Measurements from ENCODE around the gene LCE1F. TPM values are rescaled to one million over a fixed set of nuclear protein-coding genes. Genes with fewer than 3 reads are reported as not detected.

The LCE1F gene
- total and polyA plus RNA-seq, 2 of the 13 experiments (the other 11 are each of a cell fraction or from before 2014, with no cell fraction given) = not detected

- H4K20me1 ChIP-seq (ENCODE audit: insufficient read depth, low read length) = no peaks in the 10 kb centered on the region
- no peak overlapping the region for H3K4me2 ChIP-seq (ENCODE audit: low read depth, low read length)
- in situ Hi-C loops (cut with HindIII; ENCODE audit: extremely low pct_ligation_motif_present, low pct_unique_long_range_greater_than_20kb) (no loop called here), intact Hi-C loops (cut with micrococcal nuclease; ENCODE audit: unreplicated experiment) (no loop called here)
- FAIRE-seq = no peak
- BruUV-seq (replicated peaks) = no TSS peak
- no peaks in the 10 kb centered on the region for H3K4me1 ChIP-seq (ENCODE audit: insufficient read depth, low read length)
- CTCF ChIA-PET (ENCODE audit: low intra/inter-chr PET ratio, low total read pairs) = no interaction called here
- H3K9me3 ChIP-seq (ENCODE audit: low read length) = no peaks in the 10 kb centered on the region
- no peaks in the 10 kb centered on the region for H3K36me3 ChIP-seq (replicated peaks in 1 of 2; ENCODE audit: control insufficient read depth in 1 of 2, insufficient read depth in 2 of 2, low read length in 2 of 2)
- H3K27me3 ChIP-seq (ENCODE audit: control insufficient read depth in 1 of 2, insufficient read depth in 2 of 2, low read length in 2 of 2) = no peaks in the 10 kb centered on the region
- H3K9ac ChIP-seq (ENCODE audit: insufficient read depth, low read depth, low read length) = no peak overlapping the region
- H3K4me3 ChIP-seq (replicated peaks in 1 of 3; ENCODE audit: insufficient read depth in 1 of 3, low read depth in 2 of 3, low read length in 3 of 3) = no peak overlapping the region
- H2AFZ ChIP-seq (ENCODE audit: low read length) = no peak overlapping the region
- no peak overlapping the region for H3K27ac ChIP-seq (ENCODE audit: extremely low read length, insufficient read depth, low read length)
- no peak for DNase-seq (ENCODE audit: low spot score)
- no peak for ATAC-seq
- POLR2A ChIA-PET = no interaction called here
- H3K79me2 ChIP-seq (ENCODE audit: insufficient read depth, low read length) = no peaks in the 10 kb centered on the region
- 59% methylated on average over 26 of the region's 31 CpGs for WGBS (ENCODE audit: low lambda C conversion rate)
- TF ChIP-seq ZNF136 (CRISPR knock-in tag; IDR thresholded peaks at IDR 0.05; ENCODE audit: low read depth) (no peak), GABPB1 (CRISPR knock-in tag; IDR thresholded peaks at IDR 0.05) (no peak), MED8 (CRISPR knock-in tag; IDR thresholded peaks at IDR 0.05; ENCODE audit: insufficient replicate concordance) (no peak), ARNT2 (CRISPR knock-in tag; IDR thresholded peaks at IDR 0.05; ENCODE audit: low read depth) (no peak), NCOA5 (CRISPR knock-in tag; IDR thresholded peaks at IDR 0.05) (no peak), ZNF276 (CRISPR knock-in tag; IDR thresholded peaks at IDR 0.05; ENCODE audit: low read depth) (no peak), ZBTB2 (CRISPR knock-in tag; IDR thresholded peaks at IDR 0.05; ENCODE audit: low read depth) (no peak), TFAP4 (IDR thresholded peaks at IDR 0.05; ENCODE audit: borderline replicate concordance, low read depth) (no peak), HIC2 (CRISPR knock-in tag; IDR thresholded peaks at IDR 0.05; ENCODE audit: low read depth) (no peak), PLSCR1 (CRISPR knock-in tag; IDR thresholded peaks at IDR 0.05; ENCODE audit: borderline replicate concordance) (no peak), ZNF616 (CRISPR knock-in tag; IDR thresholded peaks at IDR 0.05; ENCODE audit: low read depth) (no peak), ZBTB46 (CRISPR knock-in tag; IDR thresholded peaks at IDR 0.05; ENCODE audit: borderline replicate concordance) (no peak), ZNF33A (CRISPR knock-in tag; IDR thresholded peaks at IDR 0.05; ENCODE audit: borderline replicate concordance) (no peak), ZNF879 (CRISPR knock-in tag; IDR thresholded peaks at IDR 0.05) (no peak)
Measured at GRCh38 chr1:152760551-152761190, 14.3 kb upstream of the LCE1F start.

All from HepG2 (cell line).